ENCODE data around the gene MAN2C1. TPM values are rescaled to one million over a fixed set of nuclear protein-coding genes. Genes with fewer than 3 reads are reported as not detected.

Gene MAN2C1
- total RNA-seq, 3 donors from 2014 or later, result 112 to 259 (median 169) TPM

DNA sequence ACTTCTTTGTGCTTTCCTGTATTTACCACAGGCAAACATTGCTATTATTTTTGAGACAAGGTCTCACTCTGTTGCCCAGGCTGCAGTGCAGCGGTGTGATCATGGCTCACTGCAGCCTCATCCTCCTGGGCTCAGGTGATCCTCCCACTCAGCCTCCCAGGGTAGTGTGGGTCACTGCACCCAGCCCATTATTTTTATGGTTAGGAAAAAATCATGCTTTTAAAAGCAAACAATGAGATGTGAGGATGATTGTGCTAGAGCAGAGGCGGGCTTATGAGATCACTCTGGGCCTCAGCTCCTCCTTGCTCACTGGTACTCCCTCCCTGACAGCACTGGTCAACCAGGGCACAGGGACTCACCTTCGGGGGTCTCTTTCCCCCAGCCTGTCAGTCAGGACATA, 2.2 kb downstream of the MAN2C1 start:
- intact Hi-C loops (cut with DNase I; ENCODE audit: low total_unique reads), result no loop called here
- Histone ChIP-seq H3K36me3 (peaks cover 9% of the 10 kb centered on the region), H3K9me3 (no peaks in the 10 kb centered on the region)

DNA sequence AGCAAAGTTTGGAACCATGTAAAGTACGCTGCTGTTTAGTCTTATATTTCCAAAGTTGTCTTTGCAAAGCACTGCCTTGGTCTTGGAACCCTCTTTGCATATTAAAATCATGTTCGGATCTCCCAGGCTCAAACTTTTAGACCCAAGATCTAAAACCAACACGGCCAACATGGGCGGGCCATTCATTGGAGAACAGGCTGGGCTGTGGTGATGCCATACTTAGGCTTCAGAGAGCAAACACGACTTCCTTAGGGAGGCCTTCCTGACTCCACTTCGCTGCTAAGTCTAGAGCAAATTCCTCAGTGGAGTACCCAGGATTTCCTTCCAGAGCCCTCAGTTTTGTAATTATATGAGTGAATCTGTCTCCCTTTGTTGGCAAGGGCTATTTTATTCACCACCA, 3.5 kb downstream of the MAN2C1 start:
- no peak for DNase-seq (ENCODE audit: low spot score in 2 of 2)
- H3K4me3 ChIP-seq, result no peak overlapping the region
- no peaks in the 10 kb centered on the region for H3K9me3 ChIP-seq
- H3K4me1 ChIP-seq, result peaks cover 6 to 8% of the 10 kb centered on the region in 2 donors
- no peak overlapping the region for H3K27ac ChIP-seq
- TF ChIP-seq POLR2AphosphoS5 (IDR thresholded peaks at IDR 0.05) (no peak), POLR2A (IDR thresholded peaks at IDR 0.05) (no peak)
- TF ChIP-seq, protein P1, sequence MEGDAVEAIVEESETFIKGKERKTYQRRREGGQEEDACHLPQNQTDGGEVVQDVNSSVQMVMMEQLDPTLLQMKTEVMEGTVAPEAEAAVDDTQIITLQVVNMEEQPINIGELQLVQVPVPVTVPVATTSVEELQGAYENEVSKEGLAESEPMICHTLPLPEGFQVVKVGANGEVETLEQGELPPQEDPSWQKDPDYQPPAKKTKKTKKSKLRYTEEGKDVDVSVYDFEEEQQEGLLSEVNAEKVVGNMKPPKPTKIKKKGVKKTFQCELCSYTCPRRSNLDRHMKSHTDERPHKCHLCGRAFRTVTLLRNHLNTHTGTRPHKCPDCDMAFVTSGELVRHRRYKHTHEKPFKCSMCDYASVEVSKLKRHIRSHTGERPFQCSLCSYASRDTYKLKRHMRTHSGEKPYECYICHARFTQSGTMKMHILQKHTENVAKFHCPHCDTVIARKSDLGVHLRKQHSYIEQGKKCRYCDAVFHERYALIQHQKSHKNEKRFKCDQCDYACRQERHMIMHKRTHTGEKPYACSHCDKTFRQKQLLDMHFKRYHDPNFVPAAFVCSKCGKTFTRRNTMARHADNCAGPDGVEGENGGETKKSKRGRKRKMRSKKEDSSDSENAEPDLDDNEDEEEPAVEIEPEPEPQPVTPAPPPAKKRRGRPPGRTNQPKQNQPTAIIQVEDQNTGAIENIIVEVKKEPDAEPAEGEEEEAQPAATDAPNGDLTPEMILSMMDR (IDR thresholded peaks at IDR 0.05), result no peak
- H3K27me3 ChIP-seq, result no peaks in the 10 kb centered on the region
- intact Hi-C loops (cut with DNase I; ENCODE audit: low total_unique reads), result no loop called here
- H3K36me3 ChIP-seq, result peaks cover 10% of the 10 kb centered on the region

More for the DNA sequence above, 2.2 kb downstream of the MAN2C1 start:
- no peak for DNase-seq (ENCODE audit: low spot score in 2 of 2)
- peaks cover 6 to 8% of the 10 kb centered on the region in 2 donors for H3K4me1 ChIP-seq
- TF ChIP-seq POLR2AphosphoS5 (IDR thresholded peaks at IDR 0.05) (no peak), POLR2A (IDR thresholded peaks at IDR 0.05) (no peak)
- TF ChIP-seq, protein P1 (IDR thresholded peaks at IDR 0.05), result no peak
- H3K27ac ChIP-seq, result no peak overlapping the region
- no peaks in the 10 kb centered on the region for H3K27me3 ChIP-seq
- no peak overlapping the region for H3K4me3 ChIP-seq

DNA sequence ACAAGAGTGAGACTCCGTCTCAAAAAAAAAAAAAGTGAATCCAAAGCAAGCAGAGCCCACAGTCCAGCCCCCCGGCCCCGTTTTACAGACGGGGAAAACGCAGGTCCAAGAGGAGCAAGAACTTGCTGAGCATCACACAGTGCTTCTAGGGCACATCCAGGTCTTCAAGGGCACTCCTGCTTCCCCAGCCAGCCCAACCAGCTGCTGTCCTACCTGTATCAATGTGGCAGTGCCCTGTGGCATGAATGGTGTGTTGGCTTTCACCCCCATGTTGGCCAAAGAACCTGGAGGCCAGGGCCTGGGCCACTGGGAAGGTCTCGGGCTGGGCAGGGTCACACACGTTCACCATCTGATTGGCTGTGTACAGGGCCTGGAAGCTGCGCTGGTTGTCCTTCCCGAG, 4.6 kb downstream of the MAN2C1 start:
- Histone ChIP-seq H3K4me3 (no peak overlapping the region), H3K36me3 (peaks cover 14% of the 10 kb centered on the region), H3K27me3 (no peaks in the 10 kb centered on the region), H3K4me1 (peaks cover 0 to 5% of the 10 kb centered on the region in 2 donors), H3K27ac (no peak overlapping the region), H3K9me3 (no peaks in the 10 kb centered on the region)
- intact Hi-C loops (cut with DNase I; ENCODE audit: low total_unique reads), result no loop called here
- no peak for DNase-seq (ENCODE audit: low spot score in 2 of 2)
- TF ChIP-seq POLR2AphosphoS5 (IDR thresholded peaks at IDR 0.05) (no peak), POLR2A (IDR thresholded peaks at IDR 0.05) (no peak)
- TF ChIP-seq, protein P1 (IDR thresholded peaks at IDR 0.05), result no peak

DNA sequence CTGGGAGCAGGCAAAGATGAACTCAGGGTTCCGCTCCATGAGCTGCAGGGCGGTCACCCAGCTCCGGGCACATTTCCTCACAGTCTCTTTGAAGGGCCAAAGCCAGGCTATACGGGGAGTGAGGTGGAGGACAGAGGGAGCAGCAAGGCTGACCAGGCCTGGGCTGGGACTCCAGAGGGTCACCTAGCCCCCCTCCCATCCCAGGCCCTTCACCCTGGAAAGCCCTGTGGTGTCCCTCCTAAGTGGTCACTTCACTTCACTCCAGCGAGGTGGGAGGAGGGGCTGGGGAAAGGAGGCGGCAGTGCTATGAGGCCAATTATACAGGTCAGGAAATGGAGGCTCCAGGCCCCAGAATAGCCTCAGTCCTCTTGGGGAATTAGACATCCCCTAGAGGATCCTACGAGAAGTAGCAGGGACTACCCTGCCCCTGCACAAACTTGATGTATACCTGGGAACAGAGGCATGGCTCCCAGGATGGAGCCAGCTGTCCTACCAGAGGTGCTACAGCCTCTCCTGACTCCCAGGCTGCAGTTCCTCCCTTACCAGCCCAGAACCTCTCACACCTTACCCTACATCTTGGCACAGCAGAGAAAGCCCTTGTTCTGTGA, 5.7 kb downstream of the MAN2C1 start:
- no peak overlapping the region for H3K4me3 ChIP-seq
- DNase-seq (ENCODE audit: low spot score in 2 of 2), result no peak
- H3K36me3 ChIP-seq, result peaks cover 14% of the 10 kb centered on the region
- intact Hi-C loops (cut with DNase I; ENCODE audit: low total_unique reads), result no loop called here
- H3K27ac ChIP-seq, result no peak overlapping the region
- no peak for TF ChIP-seq POLR2A (IDR thresholded peaks at IDR 0.05)
- TF ChIP-seq POLR2AphosphoS5 (IDR thresholded peaks at IDR 0.05), result no peak
- TF ChIP-seq, protein P1 (IDR thresholded peaks at IDR 0.05), result no peak
- H3K4me1 ChIP-seq, result peaks cover 0 to 5% of the 10 kb centered on the region in 2 donors
- no peaks in the 10 kb centered on the region for H3K9me3 ChIP-seq
- no peaks in the 10 kb centered on the region for H3K27me3 ChIP-seq

DNA sequence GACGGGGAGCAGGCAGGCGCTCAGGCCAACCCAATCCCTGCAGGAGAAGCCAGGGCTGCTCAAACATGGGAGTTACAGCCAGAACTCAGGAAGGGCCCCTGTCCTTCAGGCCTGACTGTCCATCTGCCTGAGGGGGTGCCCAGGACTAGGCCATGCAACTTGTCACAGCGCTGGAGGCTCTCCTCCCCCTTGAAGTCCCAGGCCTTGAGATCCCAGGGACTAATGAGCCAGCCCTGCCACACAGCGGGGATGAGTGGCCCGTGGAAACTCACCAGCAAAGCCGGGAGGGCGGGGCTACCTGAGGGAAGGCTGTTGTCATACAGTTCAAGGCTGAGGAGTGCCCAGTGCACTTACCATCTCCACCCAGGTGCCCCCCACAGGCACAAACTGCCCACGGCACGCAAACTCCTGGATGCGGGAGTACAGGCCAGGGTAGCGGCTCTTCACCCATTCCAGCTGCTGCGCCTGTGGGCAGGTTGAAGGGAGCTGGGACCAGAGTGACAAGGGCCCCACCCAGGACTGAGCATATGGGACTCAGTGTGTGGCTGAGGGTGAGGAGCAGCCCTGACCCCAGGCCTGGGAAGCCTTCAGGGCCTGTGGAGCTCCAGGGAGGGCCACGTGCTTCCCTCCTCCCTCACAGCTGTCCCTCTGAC, 6.3 kb downstream of the MAN2C1 start:
- Histone ChIP-seq H3K9me3 (no peaks in the 10 kb centered on the region), H3K36me3 (peaks cover 14% of the 10 kb centered on the region)

More for the DNA sequence above, 6.3 kb downstream of the MAN2C1 start:
- Histone ChIP-seq H3K4me1 (no peaks in the 10 kb centered on the region), H3K27me3 (no peaks in the 10 kb centered on the region), H3K27ac (no peak overlapping the region), H3K4me3 (no peak overlapping the region)
- no peak for TF ChIP-seq POLR2AphosphoS5 (IDR thresholded peaks at IDR 0.05)
- no peak for DNase-seq (ENCODE audit: low spot score in 2 of 2)
- intact Hi-C loops (cut with DNase I; ENCODE audit: low total_unique reads), result no loop called here

Data from breast epithelium (tissue), 4 donors.